Upper lobe of left lung (tissue), 6 donors: ENCODE data around the gene LHX4. TPM values are rescaled to one million over a fixed set of nuclear protein-coding genes. Genes with fewer than 3 reads are reported as not detected.

Experiments used
- ATAC-seq, 2 donors: fragments of 200-7000 bp; cut with Tn5 transposase; one replicate each; pipeline ENCODE4 v1.9.1; 2022; ENCODE audit warnings: mild to moderate bottlenecking in 2 of 2, moderate library complexity in 2 of 2; ENCODE audit not compliant: low FRiP score in 2 of 2
- DNase-seq, 2 donors: peaks; one replicate each; pipeline ENCODE4 v3.0.0-alpha.2; 2019 to 2020
- H3K27ac ChIP-seq, 4 donors: fragments of 200-600 bp; sonication (generic); one replicate each; pipeline ENCODE4 v1.5.1; 2016 to 2019
- H3K27me3 ChIP-seq, 4 donors: fragments of 200-600 bp; sonication (generic); one replicate each; pipeline ENCODE4 v1.5.1; 2017 to 2019
- H3K36me3 ChIP-seq, 4 donors: fragments of 200-600 bp; sonication (generic); one replicate each; pipeline ENCODE4 v1.5.1; 2016 to 2019
- H3K4me1 ChIP-seq, 4 donors: fragments of 200-600 bp; sonication (generic); one replicate each; pipeline ENCODE4 v1.5.1; 2018 to 2019
- H3K4me3 ChIP-seq, 4 donors: fragments of 200-600 bp; sonication (generic); one replicate each; pipeline ENCODE4 v1.5.1; 2017 to 2019; ENCODE audit warnings: mild to moderate bottlenecking in 2 of 4, moderate library complexity in 1 of 4
- H3K9me3 ChIP-seq, 4 donors: fragments of 200-600 bp; sonication (generic); one replicate each; pipeline ENCODE4 v1.5.1; 2018 to 2019
- CTCF ChIP-seq, 6 experiments: fragments of 450-650 bp in 4 of 6; fragments of 200-600 bp in 2 of 6; sonication (generic) in 2 of 6; IDR thresholded peaks; one replicate each; pipeline ENCODE4 v1.5.1; 2016 to 2019; ENCODE audit warnings: antibody characterized with exemption in 6 of 6
- EP300 ChIP-seq, 4 donors: sonication (generic); formaldehyde crosslinking; IDR thresholded peaks; one replicate each; pipeline ENCODE4 v1.5.1; 2017; ENCODE audit warnings: antibody characterized with exemption in 4 of 4, control low read depth in 2 of 4
- POLR2A ChIP-seq, 4 donors: fragments of 450-650 bp; IDR thresholded peaks; one replicate each; pipeline ENCODE4 v1.5.1; 2016 to 2017; ENCODE audit warnings: antibody characterized with exemption in 4 of 4, mild to moderate bottlenecking in 2 of 4
- POLR2AphosphoS5 ChIP-seq, 2 donors: sonication (generic); formaldehyde crosslinking; IDR thresholded peaks; one replicate each; pipeline ENCODE4 v1.5.1; 2017; ENCODE audit warnings: antibody characterized with exemption in 2 of 2
- WGBS, 2 donors: methylation state at CpG; one replicate each; pipeline ENCODE4 v1.1.5; 2017 to 2018; 5-methylcytosine and 5-hydroxymethylcytosine counted together
- total RNA-seq, 6 donors: library from RNA; depleted of rRNA in 4 of 6; stranded (reverse); fragments of >200 nt in 4 of 6; gene quantifications; one replicate each; pipeline versions ENCODE4 v1.1.0 to v1.2.1, GENCODE V29; 2016 to 2021
- donor health status: DM: no; HTN: no; CAD: no; lungs with moderate emphysema.
- donor health status: DM: no; HTN: yes; CAD: no; lungs with severe emphysema.

The LHX4 gene
- total RNA-seq, 6 donors from 2014 or later, result 0.17 to 1.0 (median 0.30) TPM; not detected in 3

- Histone ChIP-seq H3K36me3 (peaks cover 0 to 22% (median 6%) of the 10 kb centered on the region in 4 donors), H3K4me3 (no peak overlapping the region), H3K27ac (no peak overlapping the region), H3K4me1 (peaks cover 0 to 3% (median 2%) of the 10 kb centered on the region in 4 donors), H3K27me3 (no peaks in the 10 kb centered on the region), H3K9me3 (no peaks in the 10 kb centered on the region)
- no peak for DNase-seq
- ATAC-seq, result no peak
- WGBS, 2 donors, result 88 to 96% methylated on average over 4 of the region's 4 CpGs
- no peak for TF ChIP-seq CTCF (IDR thresholded peaks at IDR 0.05)
- no peak for TF ChIP-seq EP300 (IDR thresholded peaks at IDR 0.05)
- TF ChIP-seq POLR2AphosphoS5 (IDR thresholded peaks at IDR 0.05), result no peak
- TF ChIP-seq POLR2A (IDR thresholded peaks at IDR 0.05), result no peak
Observed at GRCh38 chr1:180283098-180283497, 53.0 kb downstream of the LHX4 start.

- no peak overlapping the region for H3K27ac ChIP-seq
- no peaks in the 10 kb centered on the region for H3K27me3 ChIP-seq
- TF ChIP-seq CTCF (IDR thresholded peaks at IDR 0.05) (no peak), EP300 (IDR thresholded peaks at IDR 0.05) (no peak), POLR2A (IDR thresholded peaks at IDR 0.05) (no peak), POLR2AphosphoS5 (IDR thresholded peaks at IDR 0.05) (no peak)
- no peaks in the 10 kb centered on the region for H3K9me3 ChIP-seq
- ATAC-seq, result no peak
- no peak for DNase-seq
- no peak overlapping the region for H3K4me3 ChIP-seq
- H3K36me3 ChIP-seq, result peaks cover 0 to 18% (median 2%) of the 10 kb centered on the region in 4 donors
- H3K4me1 ChIP-seq, result no peaks in the 10 kb centered on the region
Observed at GRCh38 chr1:180286417-180286816, 56.4 kb downstream of the LHX4 start.

- Histone ChIP-seq H3K4me3 (no peak overlapping the region), H3K9me3 (no peaks in the 10 kb centered on the region), H3K27me3 (no peaks in the 10 kb centered on the region), H3K27ac (no peak overlapping the region), H3K4me1 (no peaks in the 10 kb centered on the region), H3K36me3 (peaks cover 0 to 18% (median 2%) of the 10 kb centered on the region in 4 donors)
- ATAC-seq (no peak), DNase-seq (no peak)
- TF ChIP-seq CTCF (IDR thresholded peaks at IDR 0.05), result no peak
- no peak for TF ChIP-seq POLR2A (IDR thresholded peaks at IDR 0.05)
- TF ChIP-seq EP300 (IDR thresholded peaks at IDR 0.05), result no peak
- TF ChIP-seq POLR2AphosphoS5 (IDR thresholded peaks at IDR 0.05), result no peak
- 67 to 78% methylated on average over 3 of the region's 3 CpGs for WGBS, 2 donors
Observed at GRCh38 chr1:180287988-180288705, 58.1 kb downstream of the LHX4 start.

DNA sequence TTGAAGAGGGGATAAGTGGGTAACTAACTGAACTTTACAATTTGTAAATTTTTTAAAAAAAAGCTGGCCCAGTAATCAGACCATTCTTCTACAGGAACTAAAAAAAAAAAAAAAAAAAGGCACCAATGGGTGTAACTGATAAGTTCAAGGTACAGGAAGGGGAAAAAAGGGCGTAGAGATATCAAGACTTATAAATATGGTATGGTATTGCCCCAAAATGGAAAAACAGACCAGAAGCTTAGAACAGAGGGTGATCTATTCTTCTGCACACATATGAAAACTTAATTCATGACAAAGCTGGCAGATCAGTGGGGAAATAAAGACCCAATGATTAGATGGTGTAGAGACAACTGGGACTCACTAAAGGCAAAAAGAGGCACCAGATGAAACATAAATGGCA is 58.9 kb downstream of the LHX4 start:
- no peaks in the 10 kb centered on the region for H3K27me3 ChIP-seq
- H3K4me1 ChIP-seq, result no peaks in the 10 kb centered on the region
- DNase-seq (no peak), ATAC-seq (no peak)
- no peak overlapping the region for H3K27ac ChIP-seq
- H3K9me3 ChIP-seq, result no peaks in the 10 kb centered on the region
- TF ChIP-seq POLR2A (IDR thresholded peaks at IDR 0.05) (no peak), CTCF (IDR thresholded peaks at IDR 0.05) (no peak), EP300 (IDR thresholded peaks at IDR 0.05) (no peak), POLR2AphosphoS5 (IDR thresholded peaks at IDR 0.05) (no peak)
- H3K4me3 ChIP-seq, result no peak overlapping the region
- peaks cover 0 to 18% (median 2%) of the 10 kb centered on the region in 4 donors for H3K36me3 ChIP-seq
- WGBS, 2 donors, result 81 to 100% methylated on average over 1 of the region's 1 CpG
